Measurements from ENCODE around the gene POLD2. TPM values are rescaled to one million over a fixed set of nuclear protein-coding genes. Genes with fewer than 3 reads are reported as not detected.
A peak's percentile ranks its signal among the peaks of the same experiment; 100 is the strongest.

Gene POLD2
- total and polyA plus RNA-seq, 2 experiments from 2014 or later = 100 to 164 TPM

DNA sequence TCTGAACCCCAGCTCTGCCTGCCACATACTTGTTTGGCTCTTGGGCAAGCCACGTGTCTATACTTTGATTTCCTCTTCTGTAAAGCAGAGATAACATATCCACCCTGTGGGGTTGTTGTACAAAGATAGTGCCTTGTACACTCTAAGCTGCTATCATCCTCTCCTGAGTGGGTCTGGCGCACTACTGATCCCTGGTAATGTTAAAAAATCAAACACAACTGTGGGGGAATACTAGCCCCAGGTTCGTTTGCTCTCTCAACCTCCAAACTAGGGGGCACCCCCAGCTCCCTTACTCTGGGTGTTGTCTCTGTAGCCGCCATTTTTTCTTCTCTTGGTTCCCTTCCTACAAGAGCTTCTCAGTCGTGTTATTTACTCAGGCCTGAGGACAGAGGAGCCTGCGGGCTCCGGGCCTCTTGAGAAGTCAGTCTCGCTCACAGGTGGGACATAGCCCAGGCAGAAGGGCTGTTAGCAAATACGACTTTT is 42.0 kb downstream of the POLD2 start:
- H3F3A ChIP-seq (ENCODE audit: insufficient read depth) = peaks cover 18% of the 10 kb centered on the region; the same call in 1 of the 2 replicates
- H3K9me3 ChIP-seq (ENCODE audit: low read depth) = no peaks in the 10 kb centered on the region
- H3K4me2 ChIP-seq (ENCODE audit: unreplicated experiment) = peak overlapping the region; percentile 71
- 54 to 55% methylated on average over 9 of the region's 9 CpGs for WGBS, 2 experiments (ENCODE audit: low coverage in 1 of 2, low lambda C conversion rate in 2 of 2, missing lambda C conversion rate in 2 of 2)
- H2AFZ ChIP-seq = no peak overlapping the region; the same call in 1 of the 2 replicates
- TF ChIP-seq EZH2phosphoT487 (IDR thresholded peaks at IDR 0.05; ENCODE audit: insufficient read depth, low read depth) (no peak), EZH2 (IDR thresholded peaks at IDR 0.05; ENCODE audit: insufficient read depth, poor library complexity, severe bottlenecking) (no peak)
- in situ Hi-C loops (cut with MboI) = no loop called here
- H3K36me3 ChIP-seq (ENCODE audit: low read depth) = no peaks in the 10 kb centered on the region
- peaks cover 21% of the 10 kb centered on the region for H3K79me2 ChIP-seq (ENCODE audit: insufficient read depth)
- peaks cover 29% of the 10 kb centered on the region for H3K4me1 ChIP-seq (ENCODE audit: insufficient read depth)
- no peaks in the 10 kb centered on the region for H4K20me1 ChIP-seq (ENCODE audit: insufficient read depth)
- no peaks in the 10 kb centered on the region for H3K27me3 ChIP-seq (replicated peaks; ENCODE audit: insufficient read depth)
- peak; percentile 36 for DNase-seq
- peak overlapping the region; percentile 84 for H3K9ac ChIP-seq
- H3K27ac ChIP-seq = 0 out of 2 replicates have a peak overlapping the region, but pooled peaks have one; percentile 7
- H3K9me2 ChIP-seq (ENCODE audit: insufficient read depth) = no peaks in the 10 kb centered on the region
- peak overlapping the region; percentile 80 for H3K4me3 ChIP-seq

DNA sequence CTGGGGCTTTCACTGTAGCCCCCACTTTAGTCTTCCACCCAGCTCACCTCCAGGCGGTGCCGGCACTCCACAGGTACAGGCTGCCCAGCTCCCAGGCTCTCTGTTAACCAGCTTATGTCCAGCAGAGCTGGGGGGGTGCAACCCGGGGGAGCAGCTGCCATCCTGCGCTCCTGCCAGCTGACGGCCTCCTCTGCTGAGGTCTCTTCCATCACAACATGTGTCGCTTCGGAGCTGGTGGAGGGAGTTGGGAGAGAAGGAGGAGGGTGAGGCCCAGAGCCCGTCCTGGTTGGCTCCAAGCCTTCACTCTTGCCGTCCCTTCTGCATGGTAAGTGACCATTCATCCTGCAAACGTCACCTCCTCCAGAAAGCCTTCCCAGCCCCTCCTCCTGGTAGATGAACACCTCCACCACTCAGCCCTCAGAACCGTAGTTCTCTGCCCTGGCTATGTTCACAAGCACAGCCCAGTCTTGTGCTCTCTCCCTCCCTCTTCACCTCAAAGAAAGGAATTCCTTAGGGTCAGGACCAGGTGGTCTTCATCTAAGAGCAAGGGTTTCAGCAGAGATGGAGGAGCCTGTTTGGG is 42.6 kb downstream of the POLD2 start:
- Histone ChIP-seq H4K20me1 (ENCODE audit: insufficient read depth) (no peaks in the 10 kb centered on the region), H3K9me3 (ENCODE audit: low read depth) (no peaks in the 10 kb centered on the region), H3F3A (ENCODE audit: insufficient read depth) (peaks cover 18% of the 10 kb centered on the region; the same call in 1 of the 2 replicates), H2AFZ (no peak overlapping the region; the same call in 1 of the 2 replicates), H3K27ac (no peak overlapping the region), H3K9me2 (ENCODE audit: insufficient read depth) (no peaks in the 10 kb centered on the region), H3K4me3 (peak overlapping the region; percentile 80), H3K27me3 (replicated peaks; ENCODE audit: insufficient read depth) (no peaks in the 10 kb centered on the region), H3K4me2 (ENCODE audit: unreplicated experiment) (peak overlapping the region; percentile 71), H3K4me1 (ENCODE audit: insufficient read depth) (peaks cover 29% of the 10 kb centered on the region), H3K79me2 (ENCODE audit: insufficient read depth) (peaks cover 21% of the 10 kb centered on the region), H3K36me3 (ENCODE audit: low read depth) (no peaks in the 10 kb centered on the region), H3K9ac (peak overlapping the region; percentile 84)
- WGBS, 2 experiments (ENCODE audit: low coverage in 1 of 2, low lambda C conversion rate in 2 of 2, missing lambda C conversion rate in 2 of 2) = 62 to 74% methylated on average over 10 to 11 of the region's 11 CpGs
- TF ChIP-seq EZH2 (IDR thresholded peaks at IDR 0.05; ENCODE audit: insufficient read depth, poor library complexity, severe bottlenecking) (no peak), EZH2phosphoT487 (IDR thresholded peaks at IDR 0.05; ENCODE audit: insufficient read depth, low read depth) (no peak)
- in situ Hi-C loops (cut with MboI) = no loop called here
- no peak for DNase-seq

DNA sequence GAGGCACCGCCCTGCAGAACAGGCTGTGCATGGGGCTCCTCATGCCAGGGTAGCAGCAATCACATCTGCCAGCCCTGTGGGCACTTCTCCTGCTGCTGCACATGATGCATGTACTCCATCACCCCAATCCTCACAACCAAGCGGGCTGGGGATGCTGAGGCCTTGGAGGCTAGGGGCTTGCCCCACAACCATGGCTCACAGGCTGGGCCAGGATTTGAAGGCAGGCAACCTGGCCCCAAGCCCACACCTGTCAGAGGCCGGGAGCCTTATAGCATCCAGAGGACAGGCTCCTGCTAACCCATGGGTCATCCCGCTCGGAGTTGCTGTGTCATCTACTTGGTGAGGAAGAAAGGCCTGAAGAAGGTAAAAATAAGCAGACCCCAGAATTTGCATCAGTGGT is 43.2 kb downstream of the POLD2 start:
- Histone ChIP-seq H3K4me2 (ENCODE audit: unreplicated experiment) (no peak overlapping the region), H2AFZ (no peak overlapping the region), H4K20me1 (ENCODE audit: insufficient read depth) (no peaks in the 10 kb centered on the region), H3K27me3 (replicated peaks; ENCODE audit: insufficient read depth) (no peaks in the 10 kb centered on the region), H3K36me3 (ENCODE audit: low read depth) (no peaks in the 10 kb centered on the region), H3K27ac (no peak overlapping the region), H3K4me1 (ENCODE audit: insufficient read depth) (peaks cover 29% of the 10 kb centered on the region), H3F3A (ENCODE audit: insufficient read depth) (peaks cover 23% of the 10 kb centered on the region; the same call in 1 of the 2 replicates), H3K79me2 (ENCODE audit: insufficient read depth) (peaks cover 21% of the 10 kb centered on the region), H3K4me3 (no peak overlapping the region), H3K9me3 (ENCODE audit: low read depth) (no peaks in the 10 kb centered on the region), H3K9me2 (ENCODE audit: insufficient read depth) (no peaks in the 10 kb centered on the region), H3K9ac (no peak overlapping the region)
- no peak for DNase-seq
- in situ Hi-C loops (cut with MboI) = no loop called here
- WGBS, 2 experiments (ENCODE audit: low coverage in 1 of 2, low lambda C conversion rate in 2 of 2, missing lambda C conversion rate in 2 of 2) = 92 to 96% methylated on average over 4 to 5 of the region's 5 CpGs
- TF ChIP-seq EZH2 (IDR thresholded peaks at IDR 0.05; ENCODE audit: insufficient read depth, poor library complexity, severe bottlenecking) (no peak), EZH2phosphoT487 (IDR thresholded peaks at IDR 0.05; ENCODE audit: insufficient read depth, low read depth) (no peak)

DNA sequence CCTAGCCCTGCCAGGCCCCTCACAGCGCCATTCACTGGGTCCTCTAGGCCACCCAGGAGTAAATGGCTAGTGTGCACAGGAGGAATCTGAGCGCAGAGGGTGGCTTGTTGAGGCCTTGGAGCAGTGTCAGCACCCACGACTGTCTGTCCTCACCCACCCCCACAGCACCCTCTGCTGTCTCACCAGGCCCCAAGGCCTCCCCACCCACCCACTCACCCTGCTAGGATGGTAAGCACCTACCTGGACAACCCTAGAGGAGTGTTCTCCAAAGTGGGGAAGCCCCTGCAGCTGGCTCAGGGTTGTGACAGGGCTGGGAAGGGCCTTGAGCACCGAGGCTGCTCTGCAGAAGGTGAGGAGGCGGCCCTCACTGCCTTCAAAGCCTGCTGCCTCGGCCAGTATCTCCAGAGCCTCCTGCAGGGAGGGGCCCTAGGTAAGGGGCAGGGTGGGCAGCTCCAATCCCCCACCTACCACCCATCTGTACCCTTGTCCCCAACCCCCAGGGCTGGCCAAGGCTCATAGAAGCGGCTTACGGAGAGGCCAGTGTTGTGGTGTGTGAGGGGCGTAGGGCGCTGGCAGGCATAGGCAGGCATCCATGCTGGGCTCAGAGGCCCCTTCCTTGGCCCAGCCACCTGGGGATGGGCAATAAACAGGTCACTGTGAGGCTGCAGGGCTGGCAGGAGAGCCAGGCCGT is 43.9 kb downstream of the POLD2 start:
- H3K27ac ChIP-seq = no peak overlapping the region
- peaks cover 26% of the 10 kb centered on the region; the same call in 1 of the 2 replicates for H3F3A ChIP-seq (ENCODE audit: insufficient read depth)
- WGBS, 2 experiments (ENCODE audit: low coverage in 1 of 2, low lambda C conversion rate in 2 of 2, missing lambda C conversion rate in 2 of 2) = 83 to 93% methylated on average over 10 to 11 of the region's 11 CpGs
- no peaks in the 10 kb centered on the region for H3K36me3 ChIP-seq (ENCODE audit: low read depth)
- H3K9me2 ChIP-seq (ENCODE audit: insufficient read depth) = no peaks in the 10 kb centered on the region
- no peak for TF ChIP-seq EZH2phosphoT487 (IDR thresholded peaks at IDR 0.05; ENCODE audit: insufficient read depth, low read depth)
- TF ChIP-seq EZH2 (IDR thresholded peaks at IDR 0.05; ENCODE audit: insufficient read depth, poor library complexity, severe bottlenecking) = no peak
- in situ Hi-C loops (cut with MboI) = loop anchor here (10.0 kb wide), 1 partner anchor 115 kb away; no protein-coding TSS in a partner anchor
- H4K20me1 ChIP-seq (ENCODE audit: insufficient read depth) = no peaks in the 10 kb centered on the region
- peaks cover 23% of the 10 kb centered on the region for H3K4me1 ChIP-seq (ENCODE audit: insufficient read depth)
- H3K4me3 ChIP-seq = no peak overlapping the region
- no peaks in the 10 kb centered on the region for H3K27me3 ChIP-seq (replicated peaks; ENCODE audit: insufficient read depth)
- no peak for DNase-seq
- H2AFZ ChIP-seq = no peak overlapping the region
- H3K9me3 ChIP-seq (ENCODE audit: low read depth) = no peaks in the 10 kb centered on the region
- peaks cover 21% of the 10 kb centered on the region for H3K79me2 ChIP-seq (ENCODE audit: insufficient read depth)
- H3K4me2 ChIP-seq (ENCODE audit: unreplicated experiment) = no peak overlapping the region
- no peak overlapping the region for H3K9ac ChIP-seq

Measured in GM23248 (cell line).